Measurements from ENCODE around the gene MLKL. TPM values are rescaled to one million over a fixed set of nuclear protein-coding genes. Genes with fewer than 3 reads are reported as not detected.

MLKL gene
- total and polyA plus RNA-seq, 2 of the 13 experiments (the other 11 are each of a cell fraction or from before 2014, with no cell fraction given) = 6.4 to 10.7 TPM

DNA sequence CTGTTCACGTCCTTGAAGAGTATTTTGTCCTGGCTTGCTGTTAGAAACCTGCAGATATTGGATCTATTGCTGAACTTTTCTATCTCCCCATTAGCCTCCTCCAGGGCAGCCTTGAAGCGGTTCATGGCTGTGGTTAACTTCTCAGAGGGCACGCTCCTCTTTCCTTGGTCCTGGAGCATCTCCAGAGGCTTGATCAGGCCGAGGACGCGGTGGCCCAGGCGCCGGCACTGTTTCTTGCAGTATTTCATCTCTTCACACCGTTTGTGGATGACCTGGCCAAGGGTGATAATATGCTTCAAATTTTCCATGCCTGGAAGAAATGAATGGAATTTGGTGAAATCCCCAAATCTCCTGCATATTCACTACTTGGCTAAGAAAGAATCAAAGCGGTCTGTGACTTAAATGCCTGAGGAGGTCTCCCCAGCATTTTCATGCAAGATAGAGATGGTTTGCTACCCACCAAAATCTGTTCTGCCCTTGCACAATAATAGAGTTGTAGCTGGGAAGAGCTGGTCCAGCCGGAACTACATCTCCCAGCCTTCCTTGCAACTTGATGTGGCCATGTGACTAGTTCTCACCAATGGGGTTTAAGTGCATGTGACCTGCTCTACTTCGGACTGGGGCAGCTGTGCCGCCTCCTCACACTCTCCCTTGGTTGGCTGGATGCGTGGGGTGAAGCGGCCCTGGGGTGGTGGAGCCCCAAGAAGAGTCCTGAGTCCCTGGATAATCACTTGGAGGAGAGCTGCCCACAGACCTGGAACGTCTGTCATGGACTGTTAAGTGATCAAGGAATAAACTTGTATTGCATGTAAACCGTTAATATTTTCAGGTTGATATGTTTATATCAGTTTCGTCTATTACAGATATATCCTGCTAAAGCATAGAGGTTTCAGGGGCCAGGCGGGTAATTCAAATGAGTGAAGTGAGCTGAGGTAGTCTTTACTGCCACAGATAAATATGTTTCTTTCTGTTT is 4.9 kb downstream of the MLKL start (continued):
- peak; percentile 89 for TF ChIP-seq ZSCAN9 (CRISPR knock-in tag; IDR thresholded peaks at IDR 0.05; ENCODE audit: borderline replicate concordance)
- TF ChIP-seq PCBP1 (IDR thresholded peaks at IDR 0.05; ENCODE audit: borderline replicate concordance, low read depth, low read length) = no peak
- TF ChIP-seq ZNF83 (CRISPR knock-in tag; IDR thresholded peaks at IDR 0.05; ENCODE audit: borderline replicate concordance) = no peak
- no peak for TF ChIP-seq ZNF766 (CRISPR knock-in tag; IDR thresholded peaks at IDR 0.05; ENCODE audit: borderline replicate concordance)
- no peak for TF ChIP-seq TRIM24 (CRISPR knock-in tag; IDR thresholded peaks at IDR 0.05)
- TF ChIP-seq HMG20A (CRISPR knock-in tag; IDR thresholded peaks at IDR 0.05; ENCODE audit: borderline replicate concordance) = no peak
- TF ChIP-seq ZNF282 (IDR thresholded peaks at IDR 0.05; ENCODE audit: partially characterized antibody) = no peak
- TF ChIP-seq, protein P1, sequence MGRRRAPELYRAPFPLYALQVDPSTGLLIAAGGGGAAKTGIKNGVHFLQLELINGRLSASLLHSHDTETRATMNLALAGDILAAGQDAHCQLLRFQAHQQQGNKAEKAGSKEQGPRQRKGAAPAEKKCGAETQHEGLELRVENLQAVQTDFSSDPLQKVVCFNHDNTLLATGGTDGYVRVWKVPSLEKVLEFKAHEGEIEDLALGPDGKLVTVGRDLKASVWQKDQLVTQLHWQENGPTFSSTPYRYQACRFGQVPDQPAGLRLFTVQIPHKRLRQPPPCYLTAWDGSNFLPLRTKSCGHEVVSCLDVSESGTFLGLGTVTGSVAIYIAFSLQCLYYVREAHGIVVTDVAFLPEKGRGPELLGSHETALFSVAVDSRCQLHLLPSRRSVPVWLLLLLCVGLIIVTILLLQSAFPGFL (CRISPR knock-in tag; IDR thresholded peaks at IDR 0.05) = no peak
- TF ChIP-seq, protein P2, sequence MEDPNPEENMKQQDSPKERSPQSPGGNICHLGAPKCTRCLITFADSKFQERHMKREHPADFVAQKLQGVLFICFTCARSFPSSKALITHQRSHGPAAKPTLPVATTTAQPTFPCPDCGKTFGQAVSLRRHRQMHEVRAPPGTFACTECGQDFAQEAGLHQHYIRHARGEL (CRISPR knock-in tag; IDR thresholded peaks at IDR 0.05) = no peak
- TF ChIP-seq MXI1 (IDR thresholded peaks at IDR 0.05; ENCODE audit: borderline replicate concordance, low read depth, low read length) = no peak; the same call in 2 of the 3 replicates
- no peak for TF ChIP-seq ATF7 (IDR thresholded peaks at IDR 0.05)
- TF ChIP-seq ATF7 (CRISPR knock-in tag; IDR thresholded peaks at IDR 0.05) = no peak
- no peak for TF ChIP-seq ZNF570 (CRISPR knock-in tag; IDR thresholded peaks at IDR 0.05; ENCODE audit: borderline replicate concordance)
- TF ChIP-seq, protein P3, sequence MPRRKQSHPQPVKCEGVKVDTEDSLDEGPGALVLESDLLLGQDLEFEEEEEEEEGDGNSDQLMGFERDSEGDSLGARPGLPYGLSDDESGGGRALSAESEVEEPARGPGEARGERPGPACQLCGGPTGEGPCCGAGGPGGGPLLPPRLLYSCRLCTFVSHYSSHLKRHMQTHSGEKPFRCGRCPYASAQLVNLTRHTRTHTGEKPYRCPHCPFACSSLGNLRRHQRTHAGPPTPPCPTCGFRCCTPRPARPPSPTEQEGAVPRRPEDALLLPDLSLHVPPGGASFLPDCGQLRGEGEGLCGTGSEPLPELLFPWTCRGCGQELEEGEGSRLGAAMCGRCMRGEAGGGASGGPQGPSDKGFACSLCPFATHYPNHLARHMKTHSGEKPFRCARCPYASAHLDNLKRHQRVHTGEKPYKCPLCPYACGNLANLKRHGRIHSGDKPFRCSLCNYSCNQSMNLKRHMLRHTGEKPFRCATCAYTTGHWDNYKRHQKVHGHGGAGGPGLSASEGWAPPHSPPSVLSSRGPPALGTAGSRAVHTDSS (CRISPR knock-in tag; conservative IDR thresholded peaks at IDR 0.05) = no peak
- TF ChIP-seq, protein P4, sequence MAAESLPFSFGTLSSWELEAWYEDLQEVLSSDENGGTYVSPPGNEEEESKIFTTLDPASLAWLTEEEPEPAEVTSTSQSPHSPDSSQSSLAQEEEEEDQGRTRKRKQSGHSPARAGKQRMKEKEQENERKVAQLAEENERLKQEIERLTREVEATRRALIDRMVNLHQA (CRISPR knock-in tag; IDR thresholded peaks at IDR 0.05) = no peak
- TF ChIP-seq KLF9 (CRISPR knock-in tag; IDR thresholded peaks at IDR 0.05; ENCODE audit: low read depth) = no peak
- TF ChIP-seq, protein P5, sequence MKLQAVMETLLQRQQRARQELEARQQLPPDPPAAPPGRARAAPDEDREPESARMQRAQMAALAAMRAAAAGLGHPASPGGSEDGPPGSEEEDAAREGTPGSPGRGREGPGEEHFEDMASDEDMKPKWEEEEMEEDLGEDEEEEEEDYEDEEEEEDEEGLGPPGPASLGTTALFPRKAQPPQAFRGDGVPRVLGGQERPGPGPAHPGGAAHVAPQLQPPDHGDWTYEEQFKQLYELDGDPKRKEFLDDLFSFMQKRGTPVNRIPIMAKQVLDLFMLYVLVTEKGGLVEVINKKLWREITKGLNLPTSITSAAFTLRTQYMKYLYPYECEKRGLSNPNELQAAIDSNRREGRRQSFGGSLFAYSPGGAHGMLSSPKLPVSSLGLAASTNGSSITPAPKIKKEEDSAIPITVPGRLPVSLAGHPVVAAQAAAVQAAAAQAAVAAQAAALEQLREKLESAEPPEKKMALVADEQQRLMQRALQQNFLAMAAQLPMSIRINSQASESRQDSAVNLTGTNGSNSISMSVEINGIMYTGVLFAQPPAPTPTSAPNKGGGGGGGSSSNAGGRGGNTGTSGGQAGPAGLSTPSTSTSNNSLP (IDR thresholded peaks at IDR 0.05; ENCODE audit: low read depth, low read length) = no peak
- TF ChIP-seq, protein P6, sequence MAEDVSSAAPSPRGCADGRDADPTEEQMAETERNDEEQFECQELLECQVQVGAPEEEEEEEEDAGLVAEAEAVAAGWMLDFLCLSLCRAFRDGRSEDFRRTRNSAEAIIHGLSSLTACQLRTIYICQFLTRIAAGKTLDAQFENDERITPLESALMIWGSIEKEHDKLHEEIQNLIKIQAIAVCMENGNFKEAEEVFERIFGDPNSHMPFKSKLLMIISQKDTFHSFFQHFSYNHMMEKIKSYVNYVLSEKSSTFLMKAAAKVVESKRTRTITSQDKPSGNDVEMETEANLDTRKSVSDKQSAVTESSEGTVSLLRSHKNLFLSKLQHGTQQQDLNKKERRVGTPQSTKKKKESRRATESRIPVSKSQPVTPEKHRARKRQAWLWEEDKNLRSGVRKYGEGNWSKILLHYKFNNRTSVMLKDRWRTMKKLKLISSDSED (CRISPR knock-in tag; IDR thresholded peaks at IDR 0.05) = no peak
- TF ChIP-seq ZNF552 (CRISPR knock-in tag; IDR thresholded peaks at IDR 0.05; ENCODE audit: borderline replicate concordance) = no peak
- TF ChIP-seq GLI4 (CRISPR knock-in tag; IDR thresholded peaks at IDR 0.05; ENCODE audit: borderline replicate concordance) = 0 out of 2 replicates have a peak, but pooled peaks have one; percentile 78
- TF ChIP-seq, protein P7, sequence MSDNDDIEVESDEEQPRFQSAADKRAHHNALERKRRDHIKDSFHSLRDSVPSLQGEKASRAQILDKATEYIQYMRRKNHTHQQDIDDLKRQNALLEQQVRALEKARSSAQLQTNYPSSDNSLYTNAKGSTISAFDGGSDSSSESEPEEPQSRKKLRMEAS (IDR thresholded peaks at IDR 0.05) = peak; percentile 89
- TF ChIP-seq PTBP1 (IDR thresholded peaks at IDR 0.05; ENCODE audit: low read depth, low read length, poor library complexity, severe bottlenecking) = no peak
- no peak for TF ChIP-seq REXO4 (CRISPR knock-in tag; IDR thresholded peaks at IDR 0.05; ENCODE audit: borderline replicate concordance)

Data from HepG2 (cell line).